Karpas-422 (cell line): ENCODE results near the gene ATAD3A. TPM values are rescaled to one million over a fixed set of nuclear protein-coding genes. Genes with fewer than 3 reads are reported as not detected.

ENCODE experiments used
- DNase-seq: peaks from one replicate; pipeline ENCODE4 v3.0.0-alpha.2; 2015
- H2AFZ ChIP-seq: fragments of 200-600 bp; sonication (generic); 2 replicates; pipeline ENCODE4 v1.6.1; 2014; ENCODE audit warnings: antibody characterized with exemption, low read length, mixed read lengths
- H3K27ac ChIP-seq: fragments of 200-600 bp; sonication (generic); 2 replicates; pipeline ENCODE4 v1.5.1; 2014; ENCODE audit warnings: mild to moderate bottlenecking, low read length, moderate library complexity
- H3K27me3 ChIP-seq: fragments of 200-600 bp; sonication (generic); 2 replicates; pipeline ENCODE4 v1.6.1; 2014; ENCODE audit warnings: low read length, mixed read lengths
- H3K36me3 ChIP-seq: fragments of 200-600 bp; sonication (generic); 2 replicates; pipeline ENCODE4 v1.6.1; 2014; ENCODE audit warnings: low read length, mixed read lengths; ENCODE audit not compliant: insufficient read depth
- H3K4me1 ChIP-seq: fragments of 200-600 bp; sonication (generic); 2 replicates; pipeline ENCODE4 v1.6.1; 2014; ENCODE audit warnings: mild to moderate bottlenecking, low read length, mixed read lengths
- H3K4me2 ChIP-seq: fragments of 200-600 bp; sonication (generic); 2 replicates; pipeline ENCODE4 v1.6.1; 2014; ENCODE audit warnings: low read length, low read depth, mild to moderate bottlenecking; ENCODE audit not compliant: poor library complexity, severe bottlenecking
- H3K4me3 ChIP-seq: fragments of 200-600 bp; sonication (generic); 2 replicates; pipeline ENCODE4 v1.5.1; 2014; ENCODE audit warnings: mild to moderate bottlenecking, antibody characterized with exemption, low read length, mixed read lengths
- H3K79me2 ChIP-seq: fragments of 200-600 bp; sonication (generic); 2 replicates; pipeline ENCODE4 v1.6.1; 2014; ENCODE audit warnings: mild to moderate bottlenecking, low read length, mixed read lengths
- H3K9ac ChIP-seq: fragments of 200-600 bp; sonication (generic); 2 replicates; pipeline ENCODE4 v1.6.0; 2014; ENCODE audit warnings: low read length
- H3K9me2 ChIP-seq: fragments of 200-600 bp; sonication (generic), shearing (Covaris generic); replicated peaks from 2 replicates; pipeline ENCODE4 v1.6.0; 2014; ENCODE audit warnings: mild to moderate bottlenecking, low read length, moderate library complexity; ENCODE audit not compliant: insufficient read depth
- H3K9me3 ChIP-seq: fragments of 300-700, 200-600 bp; sonication (generic); 2 replicates; pipeline ENCODE4 v1.6.1; 2014; ENCODE audit warnings: low read length, mixed read lengths
- H4K20me1 ChIP-seq: fragments of 200-600 bp; sonication (generic); 2 replicates; pipeline ENCODE4 v1.6.1; 2014; ENCODE audit warnings: mild to moderate bottlenecking, antibody characterized with exemption, low read length, low read depth; ENCODE audit not compliant: insufficient read depth
- total RNA-seq: library from RNA; depleted of rRNA; stranded (reverse); fragments of >200 nt; shearing (Covaris generic); gene quantifications from 2 replicates; pipeline ENCODE4 v1.2.3, GENCODE V29; 2014; ENCODE audit warnings: low replicate concordance

The ATAD3A gene
- total RNA-seq, 1 experiment from 2014 or later, result 12.5 TPM

GRCh38 chr1:1548591-1548990, 36.6 kb downstream of the ATAD3A start:
- Histone ChIP-seq H4K20me1 (peaks cover 3% of the 10 kb centered on the region; the same call in 1 of the 2 replicates), H3K9me3 (no peaks in the 10 kb centered on the region), H3K36me3 (no peaks in the 10 kb centered on the region), H3K27me3 (no peaks in the 10 kb centered on the region), H2AFZ (no peak overlapping the region), H3K4me1 (no peaks in the 10 kb centered on the region), H3K79me2 (peaks cover 5% of the 10 kb centered on the region; the same call in 1 of the 2 replicates), H3K4me2 (no peak overlapping the region), H3K4me3 (no peak overlapping the region), H3K9me2 (no peaks in the 10 kb centered on the region), H3K9ac (no peak overlapping the region), H3K27ac (no peak overlapping the region)
- DNase-seq, result no peak

DNA sequence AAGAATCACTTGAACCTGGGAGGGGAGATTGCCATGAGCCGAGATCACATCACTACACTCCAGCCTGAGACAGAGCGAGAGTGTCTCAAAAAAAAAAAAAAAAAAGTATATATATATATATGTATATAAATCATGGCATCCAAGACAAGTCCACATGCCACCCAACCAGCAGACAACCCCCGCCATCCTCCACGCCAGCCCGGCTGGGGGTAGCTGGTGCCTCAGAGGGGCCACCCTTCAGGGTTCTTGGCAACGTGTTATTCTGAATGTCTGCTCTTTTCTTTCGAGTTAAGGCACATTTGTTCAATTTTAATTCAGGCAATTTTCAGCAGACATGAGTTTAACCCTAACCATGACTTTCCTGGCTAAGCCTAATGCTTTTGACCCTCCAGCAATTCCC, 38.1 kb downstream of the ATAD3A start:
- Histone ChIP-seq H3K27ac (no peak overlapping the region), H3K27me3 (no peaks in the 10 kb centered on the region), H3K4me1 (no peaks in the 10 kb centered on the region), H4K20me1 (peaks cover 3% of the 10 kb centered on the region; the same call in 1 of the 2 replicates), H3K36me3 (no peaks in the 10 kb centered on the region), H3K9me3 (no peaks in the 10 kb centered on the region), H3K4me3 (no peak overlapping the region), H3K4me2 (no peak overlapping the region), H2AFZ (no peak overlapping the region), H3K79me2 (peaks cover 5% of the 10 kb centered on the region; the same call in 1 of the 2 replicates), H3K9ac (no peak overlapping the region), H3K9me2 (no peaks in the 10 kb centered on the region)
- no peak for DNase-seq

DNA sequence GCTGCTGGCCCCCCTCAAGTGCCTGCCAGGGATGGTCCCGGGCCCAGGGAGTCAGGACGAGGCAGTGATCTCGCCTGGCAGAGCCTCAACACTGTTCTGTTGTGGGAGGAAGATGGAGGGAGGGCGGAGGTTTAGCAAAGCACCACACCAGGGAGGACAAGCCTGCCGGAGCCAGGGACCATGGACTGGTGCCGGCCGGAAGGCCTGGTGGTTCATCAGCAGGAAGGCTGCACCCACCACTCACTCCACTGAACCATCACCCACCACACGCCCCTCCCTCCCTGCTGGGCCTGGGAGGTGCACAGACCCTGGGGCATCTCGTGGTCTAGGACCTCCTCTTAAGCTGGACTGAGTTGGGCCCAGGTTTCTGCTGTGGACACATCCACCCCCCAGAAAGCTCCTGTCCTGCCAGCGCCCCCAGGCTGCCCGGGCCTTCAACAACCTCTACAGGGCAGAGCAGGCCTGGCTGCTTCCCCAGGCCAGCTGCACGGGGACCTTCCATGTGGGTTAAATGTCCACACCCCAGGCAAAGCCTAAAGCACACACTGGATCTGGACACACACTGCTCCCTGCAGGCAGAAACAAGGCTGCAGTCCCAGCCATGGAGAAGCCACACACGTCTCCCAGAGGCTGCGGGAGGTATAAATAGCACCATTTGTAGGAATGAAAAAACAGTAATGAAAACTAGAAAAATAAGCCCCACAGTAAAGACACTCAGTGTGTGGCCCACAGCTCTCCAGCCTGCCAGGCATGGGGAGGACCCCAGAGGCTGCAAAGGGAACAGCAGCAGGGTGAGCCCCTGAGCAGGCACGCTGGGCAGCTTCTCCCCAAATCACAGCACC, 38.9 kb downstream of the ATAD3A start:
- DNase-seq, result peak; percentile 60
- H3K9me3 ChIP-seq, result no peaks in the 10 kb centered on the region
- H3K4me2 ChIP-seq, result no peak overlapping the region
- H2AFZ ChIP-seq, result no peak overlapping the region
- no peaks in the 10 kb centered on the region for H3K4me1 ChIP-seq
- H3K4me3 ChIP-seq, result no peak overlapping the region
- no peak overlapping the region for H3K9ac ChIP-seq
- no peaks in the 10 kb centered on the region for H3K36me3 ChIP-seq
- peaks cover 5% of the 10 kb centered on the region; the same call in 1 of the 2 replicates for H3K79me2 ChIP-seq
- no peaks in the 10 kb centered on the region for H3K9me2 ChIP-seq
- no peaks in the 10 kb centered on the region for H3K27me3 ChIP-seq
- no peak overlapping the region for H3K27ac ChIP-seq
- peaks cover 3% of the 10 kb centered on the region; the same call in 1 of the 2 replicates for H4K20me1 ChIP-seq

- no peak for DNase-seq
- Histone ChIP-seq H3K27ac (no peak overlapping the region), H2AFZ (no peak overlapping the region), H3K9ac (no peak overlapping the region), H3K4me1 (no peaks in the 10 kb centered on the region), H4K20me1 (peaks cover 3% of the 10 kb centered on the region; the same call in 1 of the 2 replicates), H3K27me3 (no peaks in the 10 kb centered on the region), H3K9me3 (no peaks in the 10 kb centered on the region), H3K79me2 (peaks cover 5% of the 10 kb centered on the region; the same call in 1 of the 2 replicates), H3K36me3 (no peaks in the 10 kb centered on the region), H3K4me2 (no peak overlapping the region), H3K4me3 (no peak overlapping the region), H3K9me2 (no peaks in the 10 kb centered on the region)
Measured at GRCh38 chr1:1551524-1552262, 39.7 kb downstream of the ATAD3A start.

- H3K4me1 ChIP-seq, result no peaks in the 10 kb centered on the region
- H3K9ac ChIP-seq, result no peak overlapping the region
- H3K79me2 ChIP-seq, result peaks cover 5% of the 10 kb centered on the region; the same call in 1 of the 2 replicates
- H3K4me3 ChIP-seq, result no peak overlapping the region
- DNase-seq, result no peak
- H3K27me3 ChIP-seq, result no peaks in the 10 kb centered on the region
- no peaks in the 10 kb centered on the region for H3K36me3 ChIP-seq
- H3K27ac ChIP-seq, result no peak overlapping the region
- no peaks in the 10 kb centered on the region for H3K9me3 ChIP-seq
- no peaks in the 10 kb centered on the region for H3K9me2 ChIP-seq
- H2AFZ ChIP-seq, result no peak overlapping the region
- peaks cover 3% of the 10 kb centered on the region; the same call in 1 of the 2 replicates for H4K20me1 ChIP-seq
- H3K4me2 ChIP-seq, result no peak overlapping the region
Measured at GRCh38 chr1:1552263-1552639, 40.3 kb downstream of the ATAD3A start.

DNA sequence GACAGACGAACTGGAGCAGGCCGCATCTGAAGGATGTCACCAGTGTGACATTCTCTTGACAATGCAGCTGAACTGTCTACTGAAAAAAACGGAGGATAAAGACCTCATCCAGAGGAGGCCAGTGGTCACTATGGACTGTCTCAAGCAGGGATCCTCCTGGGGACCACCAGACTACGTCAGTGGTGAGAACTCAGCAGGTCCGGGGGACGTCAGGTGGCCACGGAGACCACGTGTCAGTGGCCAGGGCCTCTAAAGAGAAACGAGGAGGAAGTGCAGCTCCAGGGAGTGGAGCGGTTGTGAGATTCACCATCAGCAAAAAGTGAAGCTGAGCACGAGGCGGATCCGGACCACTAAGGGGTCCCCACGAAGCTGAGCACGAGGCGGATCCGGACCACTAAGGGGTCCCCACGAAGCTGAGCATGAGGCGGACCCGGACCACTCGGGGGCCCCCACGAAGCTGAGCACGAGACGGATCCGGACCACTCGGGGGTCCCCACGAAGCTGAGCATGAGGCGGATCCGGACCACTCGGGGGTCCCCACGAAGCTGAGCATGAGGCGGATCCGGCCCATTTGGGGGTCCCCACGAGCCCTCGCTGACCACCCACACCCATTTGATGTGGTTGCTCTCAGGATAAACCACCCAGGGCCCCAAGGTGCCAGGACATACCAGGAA, 42.0 kb downstream of the ATAD3A start:
- Histone ChIP-seq H3K9me3 (no peaks in the 10 kb centered on the region), H3K4me2 (no peak overlapping the region), H3K4me3 (no peak overlapping the region), H2AFZ (no peak overlapping the region), H3K4me1 (no peaks in the 10 kb centered on the region; the same call in 1 of the 2 replicates), H4K20me1 (peaks cover 3% of the 10 kb centered on the region; the same call in 1 of the 2 replicates), H3K9me2 (no peaks in the 10 kb centered on the region), H3K27ac (no peak overlapping the region), H3K36me3 (no peaks in the 10 kb centered on the region), H3K9ac (no peak overlapping the region), H3K79me2 (peaks cover 10% of the 10 kb centered on the region; the same call in 1 of the 2 replicates), H3K27me3 (no peaks in the 10 kb centered on the region)
- DNase-seq, result no peak

DNA sequence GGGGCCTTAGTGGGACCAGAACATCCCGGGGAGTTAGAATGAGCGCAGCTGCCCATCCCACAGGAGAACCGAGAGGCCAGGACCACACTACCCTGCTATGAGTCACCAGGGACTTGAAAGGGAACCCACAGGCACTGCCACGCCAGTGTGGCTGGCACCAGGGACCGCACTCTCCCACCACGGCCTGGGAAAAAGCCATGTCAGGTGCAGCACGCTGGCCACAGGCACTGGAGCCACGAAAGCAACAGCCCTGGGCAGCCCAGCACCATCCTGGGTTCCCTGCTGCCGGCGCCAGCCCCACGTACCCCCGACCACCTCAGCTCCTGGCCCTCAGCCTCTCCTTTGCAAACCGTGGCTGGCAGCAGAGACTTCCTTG, 42.6 kb downstream of the ATAD3A start:
- no peaks in the 10 kb centered on the region for H3K27me3 ChIP-seq
- no peak overlapping the region for H3K4me2 ChIP-seq
- no peak overlapping the region for H3K27ac ChIP-seq
- no peak overlapping the region for H3K4me3 ChIP-seq
- peaks cover 3% of the 10 kb centered on the region; the same call in 1 of the 2 replicates for H4K20me1 ChIP-seq
- no peaks in the 10 kb centered on the region; the same call in 1 of the 2 replicates for H3K4me1 ChIP-seq
- no peak overlapping the region for H3K9ac ChIP-seq
- no peak for DNase-seq
- peaks cover 10% of the 10 kb centered on the region; the same call in 1 of the 2 replicates for H3K79me2 ChIP-seq
- no peaks in the 10 kb centered on the region for H3K9me3 ChIP-seq
- H3K36me3 ChIP-seq, result no peaks in the 10 kb centered on the region
- H2AFZ ChIP-seq, result no peak overlapping the region
- no peaks in the 10 kb centered on the region for H3K9me2 ChIP-seq
